Loucy (cell line): ENCODE results near the gene CAPN7.

Source experiments
- H2AFZ ChIP-seq: fragments of 200-600 bp; sonication (generic); 2 replicates; pipeline ENCODE4 v1.6.0; 2016; ENCODE audit warnings: antibody characterized with exemption, mild to moderate bottlenecking, low read length, moderate library complexity
- H3F3A ChIP-seq: fragments of 200-600 bp; 2 replicates; pipeline ENCODE4 v1.6.0; 2016; ENCODE audit warnings: antibody characterized with exemption, low read depth, mild to moderate bottlenecking
- H3K27me3 ChIP-seq: fragments of 200-600 bp; sonication (generic); 2 replicates; pipeline ENCODE4 v1.6.1; 2014; ENCODE audit warnings: low read length, mild to moderate bottlenecking; ENCODE audit not compliant: insufficient read depth, poor library complexity, severe bottlenecking
- H3K36me3 ChIP-seq: fragments of 200-600 bp; sonication (generic); 2 replicates; pipeline ENCODE4 v1.6.1; 2016; ENCODE audit warnings: low read length; ENCODE audit not compliant: insufficient read depth
- H3K4me1 ChIP-seq: fragments of 200-600 bp; sonication (generic); 2 replicates; pipeline ENCODE4 v1.5.1; 2014; ENCODE audit warnings: low read length, mild to moderate bottlenecking; ENCODE audit not compliant: insufficient read depth, poor library complexity, severe bottlenecking
- H3K4me2 ChIP-seq: fragments of 200-600 bp; sonication (generic); 2 replicates; pipeline ENCODE4 v1.6.0; 2014; ENCODE audit warnings: antibody characterized with exemption, low read length, low read depth, mild to moderate bottlenecking; ENCODE audit not compliant: poor library complexity, severe bottlenecking
- H3K4me3 ChIP-seq: fragments of 200-600 bp; sonication (generic); 2 replicates; pipeline ENCODE4 v1.5.1; 2014; ENCODE audit warnings: low read length, mild to moderate bottlenecking, mixed read lengths; ENCODE audit not compliant: poor library complexity, severe bottlenecking
- H3K79me2 ChIP-seq: fragments of 200-600 bp; sonication (generic); 2 replicates; pipeline ENCODE4 v1.6.1; 2014; ENCODE audit warnings: low read length; ENCODE audit not compliant: insufficient read depth
- H3K9ac ChIP-seq: fragments of 200-600 bp; sonication (generic); 2 replicates; pipeline ENCODE4 v1.6.0; 2014; ENCODE audit warnings: mild to moderate bottlenecking, low read depth, low read length, moderate library complexity; ENCODE audit not compliant: poor library complexity, severe bottlenecking
- H3K9me2 ChIP-seq: fragments of 200-600 bp; sonication (generic); replicated peaks from 2 replicates; pipeline ENCODE4 v1.6.1; 2016; ENCODE audit warnings: low read depth, low read length, mixed read lengths
- H3K9me3 ChIP-seq: fragments of 200-600 bp; sonication (generic); 2 replicates; pipeline ENCODE4 v1.6.1; 2014; ENCODE audit warnings: mild to moderate bottlenecking, antibody characterized with exemption, low read length, low read depth; ENCODE audit not compliant: insufficient read depth
- H4K20me1 ChIP-seq: fragments of 200-600 bp; sonication (generic); 2 replicates; pipeline ENCODE4 v1.6.0; 2014; ENCODE audit warnings: antibody characterized with exemption, low read length, mild to moderate bottlenecking; ENCODE audit not compliant: insufficient read depth, poor library complexity, severe bottlenecking
- EZH2phosphoT487 ChIP-seq: fragments of 200-600 bp; IDR thresholded peaks from 2 replicates; pipeline ENCODE4 v1.6.1; 2018; ENCODE audit warnings: antibody characterized with exemption, mild to moderate bottlenecking, moderate library complexity, borderline replicate concordance
- TF ChIP-seq, protein P1 (sequence below): fragments of 200-600 bp; sonication (generic); conservative IDR thresholded peaks from 2 replicates; pipeline ENCODE4 v1.5.1; 2014; ENCODE audit warnings: mild to moderate bottlenecking, antibody characterized with exemption, low read length

CAPN7 gene

DNA sequence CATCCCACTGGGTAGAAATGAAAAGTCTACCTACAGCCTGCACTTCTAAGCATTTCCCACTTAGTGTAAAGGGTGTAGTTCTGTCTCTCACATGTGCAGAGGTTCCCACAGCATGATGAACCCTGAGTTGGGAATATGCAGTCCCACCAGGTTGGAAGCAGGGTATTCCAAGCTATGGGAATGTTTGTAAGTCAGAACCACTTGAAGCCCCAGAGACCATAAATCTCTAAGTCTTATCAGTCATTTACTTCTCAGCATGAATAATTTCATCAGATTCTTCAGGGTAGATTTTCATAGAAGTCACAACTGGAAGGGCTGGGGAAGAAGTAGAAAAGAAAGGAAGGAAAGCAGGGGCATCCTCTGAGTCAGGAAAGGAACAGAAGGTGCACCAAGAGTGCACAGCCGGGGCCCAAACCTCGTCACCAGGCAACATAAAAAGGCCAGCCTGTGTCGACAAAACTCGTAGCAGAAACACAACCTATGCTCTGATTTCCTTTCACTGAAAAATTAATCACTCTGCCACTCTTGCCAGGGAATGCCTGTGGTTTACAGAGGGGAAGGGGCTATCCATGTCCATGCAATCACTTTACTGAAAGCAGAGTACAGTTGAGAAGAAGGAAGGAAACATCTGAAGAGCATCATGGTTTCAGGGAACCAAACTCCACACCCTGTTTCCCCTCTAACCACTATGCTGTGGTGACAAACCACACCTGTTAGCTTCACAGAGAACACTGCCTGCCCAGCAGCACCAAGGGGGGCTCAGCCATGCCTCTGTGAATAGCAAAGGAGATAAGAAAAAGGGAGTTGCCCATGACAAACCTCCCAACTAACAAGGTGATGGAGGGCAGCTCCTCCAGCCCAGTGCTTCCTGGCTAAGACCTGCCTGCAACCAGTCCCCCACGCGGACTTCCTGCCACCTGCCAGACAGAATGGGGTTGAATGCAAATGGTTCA is 85.8 kb downstream of the CAPN7 start:
- Histone ChIP-seq H3K9ac (peak overlapping the region; percentile 39), H3K9me2 (no peaks in the 10 kb centered on the region), H3K9me3 (no peaks in the 10 kb centered on the region), H4K20me1 (peaks cover 7% of the 10 kb centered on the region), H2AFZ (no peak overlapping the region), H3K4me3 (peak overlapping the region; percentile 59), H3K4me1 (peaks cover 54% of the 10 kb centered on the region), H3K27me3 (no peaks in the 10 kb centered on the region), H3K4me2 (peak overlapping the region; percentile 85), H3K36me3 (no peaks in the 10 kb centered on the region), H3K79me2 (peaks cover 54% of the 10 kb centered on the region), H3F3A (peaks cover 13% of the 10 kb centered on the region)
- TF ChIP-seq, protein P1, sequence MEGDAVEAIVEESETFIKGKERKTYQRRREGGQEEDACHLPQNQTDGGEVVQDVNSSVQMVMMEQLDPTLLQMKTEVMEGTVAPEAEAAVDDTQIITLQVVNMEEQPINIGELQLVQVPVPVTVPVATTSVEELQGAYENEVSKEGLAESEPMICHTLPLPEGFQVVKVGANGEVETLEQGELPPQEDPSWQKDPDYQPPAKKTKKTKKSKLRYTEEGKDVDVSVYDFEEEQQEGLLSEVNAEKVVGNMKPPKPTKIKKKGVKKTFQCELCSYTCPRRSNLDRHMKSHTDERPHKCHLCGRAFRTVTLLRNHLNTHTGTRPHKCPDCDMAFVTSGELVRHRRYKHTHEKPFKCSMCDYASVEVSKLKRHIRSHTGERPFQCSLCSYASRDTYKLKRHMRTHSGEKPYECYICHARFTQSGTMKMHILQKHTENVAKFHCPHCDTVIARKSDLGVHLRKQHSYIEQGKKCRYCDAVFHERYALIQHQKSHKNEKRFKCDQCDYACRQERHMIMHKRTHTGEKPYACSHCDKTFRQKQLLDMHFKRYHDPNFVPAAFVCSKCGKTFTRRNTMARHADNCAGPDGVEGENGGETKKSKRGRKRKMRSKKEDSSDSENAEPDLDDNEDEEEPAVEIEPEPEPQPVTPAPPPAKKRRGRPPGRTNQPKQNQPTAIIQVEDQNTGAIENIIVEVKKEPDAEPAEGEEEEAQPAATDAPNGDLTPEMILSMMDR: no peak
- peak; percentile 63; the same call in 1 of the 2 replicates for TF ChIP-seq EZH2phosphoT487

DNA sequence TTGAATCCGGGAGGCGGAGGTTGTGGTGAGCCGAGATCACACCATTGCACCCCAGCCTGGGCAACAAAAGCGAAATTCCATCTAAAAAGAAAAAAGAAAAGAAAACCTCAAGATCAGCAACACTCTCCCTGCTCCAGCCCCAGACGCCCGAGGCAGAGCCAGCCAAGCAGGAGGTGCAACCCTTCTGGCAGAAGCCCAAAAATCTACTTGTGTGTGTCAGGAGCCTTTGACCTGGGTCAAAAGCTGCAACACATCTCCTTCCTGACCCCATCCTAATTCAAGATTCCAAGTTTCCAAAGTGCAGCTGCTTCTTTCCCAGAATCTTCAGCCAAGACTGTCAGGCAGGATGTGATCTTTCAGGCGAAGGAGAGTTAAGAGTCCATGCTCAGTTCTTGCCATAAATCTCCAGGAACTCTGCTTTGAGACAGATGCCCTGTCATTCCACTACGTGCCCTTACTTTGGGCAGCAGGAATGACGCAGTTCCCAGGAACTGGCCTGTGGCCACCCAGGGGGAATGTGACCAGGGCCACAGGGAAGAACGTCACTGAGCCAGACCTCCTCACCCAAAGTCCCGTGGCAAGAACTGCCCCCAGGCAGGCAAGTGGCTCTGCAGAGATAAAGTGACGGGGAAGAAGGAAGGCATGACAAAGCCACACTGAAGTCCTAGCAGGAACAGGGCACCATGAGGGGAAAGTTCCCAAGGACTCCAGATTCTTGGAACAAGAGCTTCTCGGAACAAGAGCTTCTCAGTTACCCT is 86.9 kb downstream of the CAPN7 start:
- Histone ChIP-seq H3K4me2 (peak overlapping the region; percentile 85), H3K4me1 (peaks cover 64% of the 10 kb centered on the region), H2AFZ (no peak overlapping the region), H4K20me1 (peaks cover 7% of the 10 kb centered on the region), H3K27me3 (no peaks in the 10 kb centered on the region), H3K9ac (peak overlapping the region; percentile 36), H3K4me3 (no peak overlapping the region), H3K36me3 (no peaks in the 10 kb centered on the region), H3K79me2 (peaks cover 48% of the 10 kb centered on the region), H3F3A (peaks cover 13% of the 10 kb centered on the region), H3K9me3 (no peaks in the 10 kb centered on the region), H3K9me2 (no peaks in the 10 kb centered on the region)
- TF ChIP-seq, protein P1: no peak
- TF ChIP-seq EZH2phosphoT487: no peak

DNA sequence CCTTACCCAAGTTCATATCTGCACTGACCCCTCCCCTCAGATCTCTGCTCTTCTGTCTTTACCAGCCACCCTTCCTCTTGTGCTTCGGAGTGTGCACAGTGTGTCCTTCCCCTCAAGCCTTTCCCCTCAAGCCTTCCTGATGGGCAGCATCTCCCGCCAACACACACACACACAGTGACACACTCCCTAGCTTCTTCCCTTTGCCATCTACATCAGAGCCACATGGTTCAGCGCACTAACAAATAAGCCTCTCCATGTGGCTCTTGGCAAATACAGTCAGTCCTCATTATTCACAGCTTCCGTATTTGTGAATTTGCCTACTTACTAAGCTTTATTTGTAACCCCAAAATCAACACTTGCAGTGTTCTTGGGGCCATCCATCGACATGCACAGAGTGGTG is 88.9 kb downstream of the CAPN7 start:
- Histone ChIP-seq H3K27me3 (no peaks in the 10 kb centered on the region), H3K9ac (no peak overlapping the region), H3K4me3 (no peak overlapping the region), H4K20me1 (peaks cover 7% of the 10 kb centered on the region), H3K9me2 (no peaks in the 10 kb centered on the region), H3K4me1 (peaks cover 72% of the 10 kb centered on the region), H3K4me2 (no peak overlapping the region), H2AFZ (no peak overlapping the region), H3K9me3 (no peaks in the 10 kb centered on the region), H3F3A (peaks cover 13% of the 10 kb centered on the region), H3K36me3 (no peaks in the 10 kb centered on the region), H3K79me2 (peaks cover 49% of the 10 kb centered on the region)
- no peak for TF ChIP-seq EZH2phosphoT487
- TF ChIP-seq, protein P1: no peak
